ENCODE data around the gene MOCS1. TPM values are rescaled to one million over a fixed set of nuclear protein-coding genes. Genes with fewer than 3 reads are reported as not detected.

MOCS1 gene
- total and polyA plus RNA-seq, 9 of the 15 experiments (the other 6 are each of a cell fraction or from before 2014, with no cell fraction given): 0.69 to 12.7 (median 8.7) TPM

DNA sequence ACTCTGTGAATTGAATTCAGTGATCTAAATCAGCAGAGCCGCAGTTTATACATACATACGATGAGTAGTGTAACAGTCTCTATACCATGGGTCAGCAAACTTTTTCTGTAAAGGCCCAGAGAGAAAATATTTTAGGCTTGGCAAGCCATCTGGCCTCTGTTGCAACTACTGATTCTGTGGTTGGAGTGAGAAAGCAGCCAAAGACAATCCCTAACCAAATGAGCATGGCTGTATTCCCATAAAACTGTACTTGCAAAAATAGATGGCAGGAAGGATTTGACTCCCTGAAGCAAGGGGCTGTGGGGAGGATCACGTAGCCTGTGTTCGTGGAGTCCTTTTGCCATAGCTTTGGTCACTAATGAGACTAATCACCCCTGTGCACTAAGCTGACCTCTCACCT is 17.9 kb upstream of the MOCS1 start (continued):
- TF ChIP-seq POLR2B (IDR thresholded peaks at IDR 0.05; ENCODE audit: low read depth, partially characterized antibody): no peak
- TF ChIP-seq, protein P1, sequence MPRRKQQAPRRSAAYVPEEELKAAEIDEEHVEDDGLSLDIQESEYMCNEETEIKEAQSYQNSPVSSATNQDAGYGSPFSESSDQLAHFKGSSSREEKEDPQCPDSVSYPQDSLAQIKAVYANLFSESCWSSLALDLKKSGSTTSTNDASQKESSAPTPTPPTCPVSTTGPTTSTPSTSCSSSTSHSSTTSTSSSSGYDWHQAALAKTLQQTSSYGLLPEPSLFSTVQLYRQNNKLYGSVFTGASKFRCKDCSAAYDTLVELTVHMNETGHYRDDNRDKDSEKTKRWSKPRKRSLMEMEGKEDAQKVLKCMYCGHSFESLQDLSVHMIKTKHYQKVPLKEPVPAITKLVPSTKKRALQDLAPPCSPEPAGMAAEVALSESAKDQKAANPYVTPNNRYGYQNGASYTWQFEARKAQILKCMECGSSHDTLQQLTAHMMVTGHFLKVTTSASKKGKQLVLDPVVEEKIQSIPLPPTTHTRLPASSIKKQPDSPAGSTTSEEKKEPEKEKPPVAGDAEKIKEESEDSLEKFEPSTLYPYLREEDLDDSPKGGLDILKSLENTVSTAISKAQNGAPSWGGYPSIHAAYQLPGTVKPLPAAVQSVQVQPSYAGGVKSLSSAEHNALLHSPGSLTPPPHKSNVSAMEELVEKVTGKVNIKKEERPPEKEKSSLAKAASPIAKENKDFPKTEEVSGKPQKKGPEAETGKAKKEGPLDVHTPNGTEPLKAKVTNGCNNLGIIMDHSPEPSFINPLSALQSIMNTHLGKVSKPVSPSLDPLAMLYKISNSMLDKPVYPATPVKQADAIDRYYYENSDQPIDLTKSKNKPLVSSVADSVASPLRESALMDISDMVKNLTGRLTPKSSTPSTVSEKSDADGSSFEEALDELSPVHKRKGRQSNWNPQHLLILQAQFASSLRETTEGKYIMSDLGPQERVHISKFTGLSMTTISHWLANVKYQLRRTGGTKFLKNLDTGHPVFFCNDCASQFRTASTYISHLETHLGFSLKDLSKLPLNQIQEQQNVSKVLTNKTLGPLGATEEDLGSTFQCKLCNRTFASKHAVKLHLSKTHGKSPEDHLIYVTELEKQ (CRISPR knock-in tag; IDR thresholded peaks at IDR 0.05): no peak
- TF ChIP-seq KAT8 (IDR thresholded peaks at IDR 0.05; ENCODE audit: low read depth): no peak
- no peak for TF ChIP-seq ZEB2 (IDR thresholded peaks at IDR 0.05)
- no peak for TF ChIP-seq ZC3H8 (IDR thresholded peaks at IDR 0.05)
- no peak for TF ChIP-seq MIER1 (IDR thresholded peaks at IDR 0.05; ENCODE audit: low read depth)

DNA sequence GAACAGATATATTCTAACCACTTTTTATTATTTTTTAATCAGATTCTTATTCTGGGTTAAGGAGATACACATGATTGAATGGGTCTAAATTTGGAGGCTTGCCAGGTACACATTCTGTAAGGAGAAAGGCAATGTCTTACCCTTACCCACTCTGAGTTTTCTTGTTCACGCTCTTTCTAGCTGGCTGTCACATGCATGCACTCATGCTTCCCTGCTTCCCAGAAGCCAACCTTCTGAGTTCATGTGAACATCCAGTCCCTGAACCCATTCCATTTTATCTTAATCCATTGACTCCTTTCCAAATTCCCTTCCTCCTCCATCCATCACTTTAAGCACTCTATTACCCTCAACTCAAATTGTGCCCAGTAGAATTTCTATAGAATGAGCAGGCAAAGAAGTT is 17.5 kb upstream of the MOCS1 start:
- Histone ChIP-seq H3K4me1 (replicated peaks in 1 of 2; ENCODE audit: control insufficient read depth in 2 of 2, insufficient read depth in 2 of 2, low read length in 2 of 2) (peaks cover 0 to 13% of the 10 kb centered on the region in 2 experiments; a peak in 4 of 5 replicates), H3K9ac (ENCODE audit: insufficient read depth in 1 of 2, low read depth in 2 of 2, low read length in 2 of 2) (no peak overlapping the region), H3K9me3 (replicated peaks; ENCODE audit: control insufficient read depth, insufficient read depth, low read depth, low read length) (no peaks in the 10 kb centered on the region), H3K9me1 (ENCODE audit: control insufficient read depth, insufficient read depth, low read length) (no peaks in the 10 kb centered on the region), H4K20me1 (replicated peaks; ENCODE audit: control insufficient read depth, insufficient read depth, low read length) (no peaks in the 10 kb centered on the region), H3K36me3 (ENCODE audit: control insufficient read depth, insufficient read depth, low read length) (no peaks in the 10 kb centered on the region), H3K4me3 (no peak overlapping the region), H3K4me2 (ENCODE audit: insufficient read depth, low read length) (no peak overlapping the region), H3K27ac (ENCODE audit: extremely low read depth, low read depth, low read length) (no peak overlapping the region), H3K79me2 (ENCODE audit: control insufficient read depth, insufficient read depth, low read length) (no peaks in the 10 kb centered on the region), H2AFZ (ENCODE audit: low read depth, low read length) (no peak overlapping the region), H3K27me3 (ENCODE audit: control insufficient read depth in 2 of 2, insufficient read depth in 2 of 2, low read length in 2 of 2) (no peaks in the 10 kb centered on the region)
- in situ Hi-C loops (cut with MboI): no loop called here
- TF ChIP-seq, protein P2, sequence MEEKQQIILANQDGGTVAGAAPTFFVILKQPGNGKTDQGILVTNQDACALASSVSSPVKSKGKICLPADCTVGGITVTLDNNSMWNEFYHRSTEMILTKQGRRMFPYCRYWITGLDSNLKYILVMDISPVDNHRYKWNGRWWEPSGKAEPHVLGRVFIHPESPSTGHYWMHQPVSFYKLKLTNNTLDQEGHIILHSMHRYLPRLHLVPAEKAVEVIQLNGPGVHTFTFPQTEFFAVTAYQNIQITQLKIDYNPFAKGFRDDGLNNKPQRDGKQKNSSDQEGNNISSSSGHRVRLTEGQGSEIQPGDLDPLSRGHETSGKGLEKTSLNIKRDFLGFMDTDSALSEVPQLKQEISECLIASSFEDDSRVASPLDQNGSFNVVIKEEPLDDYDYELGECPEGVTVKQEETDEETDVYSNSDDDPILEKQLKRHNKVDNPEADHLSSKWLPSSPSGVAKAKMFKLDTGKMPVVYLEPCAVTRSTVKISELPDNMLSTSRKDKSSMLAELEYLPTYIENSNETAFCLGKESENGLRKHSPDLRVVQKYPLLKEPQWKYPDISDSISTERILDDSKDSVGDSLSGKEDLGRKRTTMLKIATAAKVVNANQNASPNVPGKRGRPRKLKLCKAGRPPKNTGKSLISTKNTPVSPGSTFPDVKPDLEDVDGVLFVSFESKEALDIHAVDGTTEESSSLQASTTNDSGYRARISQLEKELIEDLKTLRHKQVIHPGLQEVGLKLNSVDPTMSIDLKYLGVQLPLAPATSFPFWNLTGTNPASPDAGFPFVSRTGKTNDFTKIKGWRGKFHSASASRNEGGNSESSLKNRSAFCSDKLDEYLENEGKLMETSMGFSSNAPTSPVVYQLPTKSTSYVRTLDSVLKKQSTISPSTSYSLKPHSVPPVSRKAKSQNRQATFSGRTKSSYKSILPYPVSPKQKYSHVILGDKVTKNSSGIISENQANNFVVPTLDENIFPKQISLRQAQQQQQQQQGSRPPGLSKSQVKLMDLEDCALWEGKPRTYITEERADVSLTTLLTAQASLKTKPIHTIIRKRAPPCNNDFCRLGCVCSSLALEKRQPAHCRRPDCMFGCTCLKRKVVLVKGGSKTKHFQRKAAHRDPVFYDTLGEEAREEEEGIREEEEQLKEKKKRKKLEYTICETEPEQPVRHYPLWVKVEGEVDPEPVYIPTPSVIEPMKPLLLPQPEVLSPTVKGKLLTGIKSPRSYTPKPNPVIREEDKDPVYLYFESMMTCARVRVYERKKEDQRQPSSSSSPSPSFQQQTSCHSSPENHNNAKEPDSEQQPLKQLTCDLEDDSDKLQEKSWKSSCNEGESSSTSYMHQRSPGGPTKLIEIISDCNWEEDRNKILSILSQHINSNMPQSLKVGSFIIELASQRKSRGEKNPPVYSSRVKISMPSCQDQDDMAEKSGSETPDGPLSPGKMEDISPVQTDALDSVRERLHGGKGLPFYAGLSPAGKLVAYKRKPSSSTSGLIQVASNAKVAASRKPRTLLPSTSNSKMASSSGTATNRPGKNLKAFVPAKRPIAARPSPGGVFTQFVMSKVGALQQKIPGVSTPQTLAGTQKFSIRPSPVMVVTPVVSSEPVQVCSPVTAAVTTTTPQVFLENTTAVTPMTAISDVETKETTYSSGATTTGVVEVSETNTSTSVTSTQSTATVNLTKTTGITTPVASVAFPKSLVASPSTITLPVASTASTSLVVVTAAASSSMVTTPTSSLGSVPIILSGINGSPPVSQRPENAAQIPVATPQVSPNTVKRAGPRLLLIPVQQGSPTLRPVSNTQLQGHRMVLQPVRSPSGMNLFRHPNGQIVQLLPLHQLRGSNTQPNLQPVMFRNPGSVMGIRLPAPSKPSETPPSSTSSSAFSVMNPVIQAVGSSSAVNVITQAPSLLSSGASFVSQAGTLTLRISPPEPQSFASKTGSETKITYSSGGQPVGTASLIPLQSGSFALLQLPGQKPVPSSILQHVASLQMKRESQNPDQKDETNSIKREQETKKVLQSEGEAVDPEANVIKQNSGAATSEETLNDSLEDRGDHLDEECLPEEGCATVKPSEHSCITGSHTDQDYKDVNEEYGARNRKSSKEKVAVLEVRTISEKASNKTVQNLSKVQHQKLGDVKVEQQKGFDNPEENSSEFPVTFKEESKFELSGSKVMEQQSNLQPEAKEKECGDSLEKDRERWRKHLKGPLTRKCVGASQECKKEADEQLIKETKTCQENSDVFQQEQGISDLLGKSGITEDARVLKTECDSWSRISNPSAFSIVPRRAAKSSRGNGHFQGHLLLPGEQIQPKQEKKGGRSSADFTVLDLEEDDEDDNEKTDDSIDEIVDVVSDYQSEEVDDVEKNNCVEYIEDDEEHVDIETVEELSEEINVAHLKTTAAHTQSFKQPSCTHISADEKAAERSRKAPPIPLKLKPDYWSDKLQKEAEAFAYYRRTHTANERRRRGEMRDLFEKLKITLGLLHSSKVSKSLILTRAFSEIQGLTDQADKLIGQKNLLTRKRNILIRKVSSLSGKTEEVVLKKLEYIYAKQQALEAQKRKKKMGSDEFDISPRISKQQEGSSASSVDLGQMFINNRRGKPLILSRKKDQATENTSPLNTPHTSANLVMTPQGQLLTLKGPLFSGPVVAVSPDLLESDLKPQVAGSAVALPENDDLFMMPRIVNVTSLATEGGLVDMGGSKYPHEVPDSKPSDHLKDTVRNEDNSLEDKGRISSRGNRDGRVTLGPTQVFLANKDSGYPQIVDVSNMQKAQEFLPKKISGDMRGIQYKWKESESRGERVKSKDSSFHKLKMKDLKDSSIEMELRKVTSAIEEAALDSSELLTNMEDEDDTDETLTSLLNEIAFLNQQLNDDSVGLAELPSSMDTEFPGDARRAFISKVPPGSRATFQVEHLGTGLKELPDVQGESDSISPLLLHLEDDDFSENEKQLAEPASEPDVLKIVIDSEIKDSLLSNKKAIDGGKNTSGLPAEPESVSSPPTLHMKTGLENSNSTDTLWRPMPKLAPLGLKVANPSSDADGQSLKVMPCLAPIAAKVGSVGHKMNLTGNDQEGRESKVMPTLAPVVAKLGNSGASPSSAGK (IDR thresholded peaks at IDR 0.05): no peak
- TF ChIP-seq ZNF507 (tag; conservative IDR thresholded peaks at IDR 0.05): no peak
- ChIA-PET CTCF (ENCODE audit: low intra/inter-chr PET ratio) (no interaction called here), POLR2A (no interaction called here)
- BruUV-seq (replicated peaks): no TSS peak
- WGBS (ENCODE audit: insufficient coverage, low coverage, missing lambda C conversion rate): 19% methylated on average over 1 of the region's 1 CpG
- no peak for ATAC-seq
- FAIRE-seq: no peak
- no peak for DNase-seq (ENCODE audit: extremely low read depth in 1 of 4, low spot score in 3 of 4)
- intact Hi-C loops (cut with micrococcal nuclease): no loop called here
